ENCODE data around the gene THY1.
"Not testable (repeated sequence)": the region's sequence is repeated elsewhere in the genome, so short reads cannot be mapped to it uniquely, and the experiment has no call there.

Gene THY1

GRCh38 chr11:119445379-119445778 is 22.4 kb upstream of the THY1 start:
- DNase-seq (ENCODE audit: low read depth) = peak; percentile 63

GRCh38 chr11:119441898-119442243 is 18.9 kb upstream of the THY1 start:
- DNase-seq (ENCODE audit: low read depth) = no peak

- DNase-seq (ENCODE audit: low read depth) = no peak
These were observed 15.6 kb upstream of the THY1 start for GRCh38 chr11:119438599-119438998.

GRCh38 chr11:119437521-119437920 is 14.5 kb upstream of the THY1 start:
- DNase-seq (ENCODE audit: low read depth) = not testable (repeated sequence)

- no peak for DNase-seq (ENCODE audit: low read depth)
These were observed 13.7 kb upstream of the THY1 start for GRCh38 chr11:119436711-119437110.

- no peak for DNase-seq (ENCODE audit: low read depth)
These were observed 13.1 kb upstream of the THY1 start for GRCh38 chr11:119436093-119436492.

GRCh38 chr11:119434591-119435330 is 11.8 kb upstream of the THY1 start:
- no peak for DNase-seq (ENCODE audit: low read depth)

- peak; percentile 77 for DNase-seq (ENCODE audit: low read depth)
These were observed 10.4 kb upstream of the THY1 start for GRCh38 chr11:119433358-119433725.

GRCh38 chr11:119432484-119433357 is 9.7 kb upstream of the THY1 start:
- DNase-seq (ENCODE audit: low read depth) = peak; percentile 84

- DNase-seq (ENCODE audit: low read depth) = no peak
These were observed 8.6 kb upstream of the THY1 start for GRCh38 chr11:119431523-119431922.

- no peak for DNase-seq (ENCODE audit: low read depth)
These were observed 4.3 kb upstream of the THY1 start for GRCh38 chr11:119427279-119427678.

GRCh38 chr11:119426142-119426541 is 3.2 kb upstream of the THY1 start:
- DNase-seq (ENCODE audit: low read depth) = no peak

- no peak for DNase-seq (ENCODE audit: low read depth)
These were observed 1.8 kb upstream of the THY1 start for GRCh38 chr11:119424775-119425174.

- DNase-seq (ENCODE audit: low read depth) = no peak
These were observed 1.3 kb upstream of the THY1 start for GRCh38 chr11:119424276-119424675.

- DNase-seq (ENCODE audit: low read depth) = no peak
These were observed 710 bp upstream of the THY1 start for GRCh38 chr11:119423509-119424254.

GRCh38 chr11:119421941-119422808 is 797 bp downstream of the THY1 start:
- peak; percentile 73 for DNase-seq (ENCODE audit: low read depth)

GRCh38 chr11:119421351-119421750 is 1.6 kb downstream of the THY1 start:
- peak; percentile 32 for DNase-seq (ENCODE audit: low read depth)

- no peak for DNase-seq (ENCODE audit: low read depth)
These were observed 2.3 kb downstream of the THY1 start for GRCh38 chr11:119420631-119421030.

GRCh38 chr11:119419834-119420492 is 3.0 kb downstream of the THY1 start:
- no peak for DNase-seq (ENCODE audit: low read depth)

GRCh38 chr11:119419246-119419645 is 3.7 kb downstream of the THY1 start:
- DNase-seq (ENCODE audit: low read depth) = no peak

- DNase-seq (ENCODE audit: low read depth) = no peak
These were observed 4.2 kb downstream of the THY1 start for GRCh38 chr11:119418759-119419158.

All from EH (cell line).